ENCODE data around the gene LIMK1.

DNA sequence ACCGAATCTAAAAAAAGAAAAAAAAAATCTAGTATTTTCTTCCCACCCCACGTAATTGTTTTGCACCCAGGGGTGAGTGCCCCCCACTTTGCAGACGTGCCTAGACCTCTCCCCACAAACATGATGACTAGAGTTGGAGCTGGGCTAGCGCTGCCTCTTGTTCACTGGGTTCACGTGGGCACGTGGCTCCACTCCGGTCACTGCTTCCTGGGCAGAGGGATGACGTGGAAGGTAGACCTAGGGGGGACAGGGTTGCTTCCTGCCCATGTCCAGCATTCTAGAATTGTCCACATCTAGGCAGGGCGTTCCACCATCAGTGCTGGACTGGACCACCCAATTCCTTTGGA, 861 bp upstream of the LIMK1 start:
- no peak for TF ChIP-seq CTCF (IDR thresholded peaks at IDR 0.05; ENCODE audit: low read depth, low read length)
- TF ChIP-seq, protein P1, sequence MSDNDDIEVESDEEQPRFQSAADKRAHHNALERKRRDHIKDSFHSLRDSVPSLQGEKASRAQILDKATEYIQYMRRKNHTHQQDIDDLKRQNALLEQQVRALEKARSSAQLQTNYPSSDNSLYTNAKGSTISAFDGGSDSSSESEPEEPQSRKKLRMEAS (IDR thresholded peaks at IDR 0.05; ENCODE audit: low read depth, low read length) = no peak

Data from NB4 (cell line).